Parathyroid adenoma (tissue), 2 donors: ENCODE data around the gene ZBTB46.

Experiments
- H2AFZ ChIP-seq: fragments of 300-600 bp; sonication (generic); one replicate; pipeline ENCODE4 v1.7.0; 2017; ENCODE audit warnings: antibody characterized with exemption, mild to moderate bottlenecking
- H3K27ac ChIP-seq: fragments of 300-600 bp; sonication (generic); one replicate; pipeline ENCODE4 v1.7.0; 2017
- H3K27me3 ChIP-seq: fragments of 300-600 bp; sonication (generic); one replicate; pipeline ENCODE4 v1.7.0; 2017; ENCODE audit warnings: low read length; ENCODE audit not compliant: control insufficient read depth, insufficient read depth
- H3K36me3 ChIP-seq: fragments of 300-600 bp; sonication (generic); one replicate; pipeline ENCODE4 v1.7.0; 2017; ENCODE audit warnings: low read length; ENCODE audit not compliant: control insufficient read depth, insufficient read depth
- H3K4me1 ChIP-seq: fragments of 300-600 bp; sonication (generic); one replicate; pipeline ENCODE4 v1.7.0; 2017; ENCODE audit warnings: control low read depth
- H3K4me2 ChIP-seq: fragments of 300-600 bp; sonication (generic); one replicate; pipeline ENCODE4 v1.7.0; 2017; ENCODE audit warnings: low read length
- H3K4me3 ChIP-seq: fragments of 300-600 bp; sonication (generic); one replicate; pipeline ENCODE4 v1.7.0; 2017; ENCODE audit warnings: low read depth, low read length
- H3K79me2 ChIP-seq: fragments of 300-600 bp; sonication (generic); one replicate; pipeline ENCODE4 v1.7.0; 2017; ENCODE audit warnings: control low read depth
- H3K9ac ChIP-seq: fragments of 300-600 bp; sonication (generic); one replicate; pipeline ENCODE4 v1.7.0; 2017; ENCODE audit warnings: mild to moderate bottlenecking
- H3K9me3 ChIP-seq: fragments of 300-600 bp; sonication (generic); one replicate; pipeline ENCODE4 v1.7.0; 2017; ENCODE audit warnings: low read length; ENCODE audit not compliant: control insufficient read depth
- TF ChIP-seq, protein P1 (sequence below): fragments of 300-600 bp; sonication (generic); IDR thresholded peaks from one replicate; pipeline ENCODE4 v1.7.0; 2017; ENCODE audit warnings: antibody characterized with exemption, mild to moderate bottlenecking
- donor health status: primary hyperparathyroidism.

ZBTB46 gene

DNA sequence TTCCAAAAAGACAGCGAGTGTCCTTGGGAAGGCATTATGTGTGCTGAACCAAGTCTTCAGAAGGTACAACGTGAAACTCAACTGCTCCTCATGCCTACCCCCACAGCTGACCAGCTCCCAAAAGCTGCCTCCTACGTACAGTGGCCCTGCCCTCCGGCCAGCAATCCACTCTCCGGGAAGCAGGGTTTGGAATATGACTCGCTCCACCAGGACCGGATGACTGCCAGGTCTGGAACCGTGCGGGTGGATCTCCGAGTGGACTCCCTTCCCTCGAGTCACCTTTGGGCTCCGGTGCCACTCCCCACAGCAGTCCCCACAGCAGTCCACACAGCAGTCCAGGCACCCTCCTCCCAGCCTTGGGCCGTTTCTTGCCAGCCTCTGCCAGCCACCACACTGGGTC lies 4.3 kb downstream of the ZBTB46 start:
- no peak overlapping the region for H3K27ac ChIP-seq
- H3K36me3 ChIP-seq, result no peaks in the 10 kb centered on the region
- TF ChIP-seq, protein P1, sequence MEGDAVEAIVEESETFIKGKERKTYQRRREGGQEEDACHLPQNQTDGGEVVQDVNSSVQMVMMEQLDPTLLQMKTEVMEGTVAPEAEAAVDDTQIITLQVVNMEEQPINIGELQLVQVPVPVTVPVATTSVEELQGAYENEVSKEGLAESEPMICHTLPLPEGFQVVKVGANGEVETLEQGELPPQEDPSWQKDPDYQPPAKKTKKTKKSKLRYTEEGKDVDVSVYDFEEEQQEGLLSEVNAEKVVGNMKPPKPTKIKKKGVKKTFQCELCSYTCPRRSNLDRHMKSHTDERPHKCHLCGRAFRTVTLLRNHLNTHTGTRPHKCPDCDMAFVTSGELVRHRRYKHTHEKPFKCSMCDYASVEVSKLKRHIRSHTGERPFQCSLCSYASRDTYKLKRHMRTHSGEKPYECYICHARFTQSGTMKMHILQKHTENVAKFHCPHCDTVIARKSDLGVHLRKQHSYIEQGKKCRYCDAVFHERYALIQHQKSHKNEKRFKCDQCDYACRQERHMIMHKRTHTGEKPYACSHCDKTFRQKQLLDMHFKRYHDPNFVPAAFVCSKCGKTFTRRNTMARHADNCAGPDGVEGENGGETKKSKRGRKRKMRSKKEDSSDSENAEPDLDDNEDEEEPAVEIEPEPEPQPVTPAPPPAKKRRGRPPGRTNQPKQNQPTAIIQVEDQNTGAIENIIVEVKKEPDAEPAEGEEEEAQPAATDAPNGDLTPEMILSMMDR, result no peak
- no peak overlapping the region for H3K9ac ChIP-seq
- H3K4me1 ChIP-seq, result no peaks in the 10 kb centered on the region
- H2AFZ ChIP-seq, result no peak overlapping the region
- H3K9me3 ChIP-seq, result no peaks in the 10 kb centered on the region
- no peak overlapping the region for H3K4me3 ChIP-seq
- H3K27me3 ChIP-seq, result no peaks in the 10 kb centered on the region
- no peak overlapping the region for H3K4me2 ChIP-seq
- H3K79me2 ChIP-seq, result peaks cover 55% of the 10 kb centered on the region

DNA sequence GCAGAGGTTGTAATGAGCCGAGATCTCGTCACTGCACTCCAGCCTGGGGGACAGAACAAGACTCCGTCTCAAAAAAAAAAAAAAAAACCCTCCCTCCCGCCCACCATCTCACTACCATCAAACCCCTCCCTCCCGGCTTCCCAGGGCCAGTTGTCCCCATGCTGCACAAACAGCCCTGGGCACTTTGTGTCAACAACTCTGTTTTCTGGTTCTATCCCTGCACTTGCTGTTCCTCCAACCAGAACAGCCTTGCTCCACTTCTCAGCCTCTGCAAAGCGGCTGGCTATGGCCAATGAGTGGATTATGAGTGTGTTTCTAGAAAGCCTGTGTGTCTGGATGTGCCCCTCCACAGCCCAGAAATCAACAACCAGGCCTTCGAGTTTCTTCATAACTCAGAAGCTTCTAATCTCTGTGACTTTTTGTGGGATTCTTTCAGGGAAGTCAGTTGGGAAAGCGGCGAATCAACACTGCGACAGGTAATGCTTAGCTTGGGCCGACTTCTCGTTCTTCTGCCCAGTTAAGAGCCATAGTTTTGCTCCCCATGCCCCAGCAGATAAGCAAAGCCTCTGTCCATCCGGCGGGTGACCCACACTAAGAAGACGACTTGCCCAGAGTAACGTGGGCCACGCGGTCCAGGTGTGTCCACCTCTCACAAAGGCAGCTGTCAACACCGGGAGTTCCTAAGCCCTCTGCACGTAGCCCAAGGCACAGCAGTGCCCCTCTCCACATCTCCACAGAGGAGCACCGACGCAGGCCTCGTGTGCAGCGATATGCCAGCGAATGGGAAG lies 5.5 kb downstream of the ZBTB46 start:
- peaks cover 59% of the 10 kb centered on the region for H3K79me2 ChIP-seq
- no peaks in the 10 kb centered on the region for H3K9me3 ChIP-seq
- H3K4me1 ChIP-seq, result no peaks in the 10 kb centered on the region
- no peak overlapping the region for H3K27ac ChIP-seq
- no peaks in the 10 kb centered on the region for H3K36me3 ChIP-seq
- H2AFZ ChIP-seq, result no peak overlapping the region
- H3K4me3 ChIP-seq, result no peak overlapping the region
- TF ChIP-seq, protein P1, result no peak
- H3K9ac ChIP-seq, result no peak overlapping the region
- no peaks in the 10 kb centered on the region for H3K27me3 ChIP-seq
- no peak overlapping the region for H3K4me2 ChIP-seq

DNA sequence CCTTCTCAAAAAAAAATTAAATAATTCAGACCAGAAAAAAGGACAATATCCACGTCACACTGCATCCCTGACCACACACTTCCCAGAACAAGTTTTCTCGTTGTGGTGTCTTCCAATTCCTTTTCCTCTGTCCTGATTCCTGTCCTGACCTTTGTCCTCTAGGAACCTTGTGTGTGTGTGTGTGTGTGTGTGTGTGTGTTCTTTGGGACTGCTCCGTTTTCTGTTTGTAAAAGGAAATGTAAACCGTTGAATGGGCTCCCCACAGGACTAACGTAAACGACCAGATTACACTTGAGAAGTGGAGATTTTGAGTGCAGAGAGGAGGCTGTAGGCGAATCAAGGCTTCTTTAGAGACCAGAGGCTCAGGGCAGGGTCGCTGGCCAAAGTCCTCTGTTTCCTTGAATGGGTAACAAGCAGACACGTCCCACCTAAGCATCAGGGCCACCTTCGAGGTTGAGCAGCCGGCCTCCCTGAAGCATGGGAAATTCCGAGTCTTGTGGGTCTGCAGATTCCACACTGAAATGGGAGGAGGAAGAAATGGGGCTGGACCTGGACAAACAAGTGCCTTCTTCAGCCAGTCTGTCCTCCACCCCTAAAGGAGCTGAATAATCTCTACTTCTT lies 7.3 kb downstream of the ZBTB46 start:
- Histone ChIP-seq H3K9me3 (no peaks in the 10 kb centered on the region), H3K27me3 (no peaks in the 10 kb centered on the region), H2AFZ (no peak overlapping the region), H3K4me1 (no peaks in the 10 kb centered on the region), H3K4me2 (no peak overlapping the region), H3K36me3 (no peaks in the 10 kb centered on the region), H3K79me2 (peaks cover 61% of the 10 kb centered on the region), H3K9ac (no peak overlapping the region), H3K27ac (no peak overlapping the region), H3K4me3 (no peak overlapping the region)
- TF ChIP-seq, protein P1, result no peak

DNA sequence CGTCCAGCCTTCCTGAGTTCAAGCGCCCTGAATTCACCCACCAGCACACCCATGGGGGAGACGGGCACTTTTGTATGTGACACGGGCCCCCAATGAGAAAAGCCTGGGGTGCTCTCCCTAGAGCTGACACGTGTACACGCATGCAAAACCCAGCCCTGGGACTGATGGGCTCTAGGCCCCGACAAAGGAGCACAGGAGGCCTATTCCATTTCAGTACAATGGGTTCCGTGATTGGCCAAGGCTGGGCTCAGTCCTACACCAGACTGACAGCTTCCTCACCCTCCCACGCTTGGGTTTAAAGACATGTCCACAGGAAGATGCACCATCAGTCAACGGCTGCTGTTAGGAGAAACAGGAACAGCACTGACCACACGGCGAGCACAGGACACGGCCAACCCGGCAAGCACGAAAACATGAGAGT lies 8.8 kb downstream of the ZBTB46 start:
- no peak overlapping the region for H3K4me3 ChIP-seq
- H3K9ac ChIP-seq, result no peak overlapping the region
- H3K4me2 ChIP-seq, result no peak overlapping the region
- H3K4me1 ChIP-seq, result no peaks in the 10 kb centered on the region
- TF ChIP-seq, protein P1, result no peak
- peaks cover 58% of the 10 kb centered on the region for H3K79me2 ChIP-seq
- H2AFZ ChIP-seq, result no peak overlapping the region
- no peaks in the 10 kb centered on the region for H3K36me3 ChIP-seq
- no peak overlapping the region for H3K27ac ChIP-seq
- no peaks in the 10 kb centered on the region for H3K27me3 ChIP-seq
- H3K9me3 ChIP-seq, result no peaks in the 10 kb centered on the region

DNA sequence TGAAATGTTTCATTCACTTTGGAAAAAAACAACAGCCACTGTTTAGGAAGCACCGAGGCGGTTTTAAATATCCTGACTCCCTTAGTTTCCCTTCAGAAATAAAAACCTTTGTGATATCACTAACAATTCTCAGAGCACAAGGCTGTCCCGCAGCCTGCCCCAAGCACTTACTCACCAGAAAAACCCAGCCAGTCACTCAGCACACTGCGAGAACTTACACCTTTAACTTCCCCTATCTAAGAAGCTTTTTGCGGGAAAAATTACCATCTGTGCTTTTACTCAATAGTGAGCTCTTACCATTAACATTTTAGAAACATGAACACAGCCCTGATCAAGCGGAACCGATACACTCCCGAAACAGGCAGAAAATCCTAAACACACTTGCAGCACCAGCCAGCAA lies 9.3 kb downstream of the ZBTB46 start:
- no peaks in the 10 kb centered on the region for H3K4me1 ChIP-seq
- no peak overlapping the region for H3K4me3 ChIP-seq
- peaks cover 55% of the 10 kb centered on the region for H3K79me2 ChIP-seq
- no peak overlapping the region for H3K27ac ChIP-seq
- no peaks in the 10 kb centered on the region for H3K27me3 ChIP-seq
- H2AFZ ChIP-seq, result no peak overlapping the region
- H3K9me3 ChIP-seq, result no peaks in the 10 kb centered on the region
- TF ChIP-seq, protein P1, result no peak
- H3K4me2 ChIP-seq, result no peak overlapping the region
- H3K9ac ChIP-seq, result no peak overlapping the region
- no peaks in the 10 kb centered on the region for H3K36me3 ChIP-seq
